Activated CD8-positive, alpha-beta T cell treated with anti-CD3 and anti-CD28 coated beads for 36 hours (primary cell): ENCODE data around the gene TRAPPC2L. TPM values are rescaled to one million over a fixed set of nuclear protein-coding genes. Genes with fewer than 3 reads are reported as not detected.
A peak's percentile ranks its signal among the peaks of the same experiment; 100 is the strongest.

ENCODE experiments used
- ATAC-seq: fragments of 200-7000 bp; cut with Tn5 transposase; one replicate; pipeline ENCODE4 v1.10.0; 2021; ENCODE audit warnings: mild to moderate bottlenecking, moderate library complexity
- CTCF ChIA-PET: fragments of 350-600 bp; sonication (Branson Sonifier 250); formaldehyde crosslinking; loops from one replicate; lab custom pipeline; 2021; ENCODE audit warnings: antibody characterized with exemption; lab: Charles Lee
- POLR2A ChIA-PET: fragments of 350-600 bp; sonication (Branson Sonifier 250); formaldehyde crosslinking; loops from one replicate; lab custom pipeline; 2021; ENCODE audit warnings: antibody characterized with exemption; lab: Charles Lee
- DNase-seq: peaks from one replicate; pipeline ENCODE4 v3.0.0-alpha.2; 2020
- H3K27ac Mint-ChIP-seq: one replicate; pipeline ENCODE4 v1.8.0; 2021; ENCODE audit warnings: mild to moderate bottlenecking, mixed read lengths
- H3K27me3 Mint-ChIP-seq: one replicate; pipeline ENCODE4 v1.8.0; 2021; ENCODE audit warnings: mixed read lengths
- H3K36me3 Mint-ChIP-seq: one replicate; pipeline ENCODE4 v1.8.0; 2021; ENCODE audit warnings: low read depth, mixed read lengths
- H3K4me1 Mint-ChIP-seq: one replicate; pipeline ENCODE4 v1.8.0; 2021; ENCODE audit warnings: low read depth, mixed read lengths
- H3K4me3 Mint-ChIP-seq: one replicate; pipeline ENCODE4 v1.8.0; 2021; ENCODE audit warnings: mild to moderate bottlenecking, moderate library complexity, mixed read lengths
- H3K9me3 Mint-ChIP-seq: one replicate; pipeline ENCODE4 v1.8.0; 2021; ENCODE audit warnings: mixed read lengths
- CTCF ChIP-seq: fragments of 200-600 bp; IDR thresholded peaks from one replicate; pipeline ENCODE4 v1.8.0; 2022; ENCODE audit warnings: antibody characterized with exemption, mild to moderate bottlenecking
- intact Hi-C: fragments of 100-400 bp; cut with micrococcal nuclease; formaldehyde crosslinking; loops from one replicate; pipeline ENCODE4 v1.10.0; 2022
- total RNA-seq, 2 experiments: library from RNA; stranded (reverse); gene quantifications; one replicate each; pipeline ENCODE4 v1.2.3, GENCODE V29; 2021

Gene TRAPPC2L
- total RNA-seq, 2 experiments from 2014 or later = 56.4 to 61.9 TPM

- Mint-ChIP-seq H3K4me1 (no peaks in the 10 kb centered on the region), H3K4me3 (no peak overlapping the region), H3K9me3 (no peaks in the 10 kb centered on the region), H3K27me3 (no peaks in the 10 kb centered on the region), H3K36me3 (peaks cover 2% of the 10 kb centered on the region), H3K27ac (no peak overlapping the region)
- intact Hi-C loops = loop anchor here (10.0 kb wide), 1 partner anchor 346 kb away; the partner anchor contains the start of gene CDH15
- no peak for ATAC-seq
- TF ChIP-seq CTCF = no peak
- ChIA-PET POLR2A (no interaction called here), CTCF (no interaction called here)
- DNase-seq = no peak
Measured at GRCh38 chr16:88828711-88829110, 28.2 kb upstream of the TRAPPC2L start.

GRCh38 chr16:88830258-88830657, 26.7 kb upstream of the TRAPPC2L start:
- no peaks in the 10 kb centered on the region for H3K4me1 Mint-ChIP-seq
- ChIA-PET POLR2A (no interaction called here), CTCF (no interaction called here)
- DNase-seq (no peak), ATAC-seq (no peak)
- peaks cover 2% of the 10 kb centered on the region for H3K36me3 Mint-ChIP-seq
- no peak overlapping the region for H3K27ac Mint-ChIP-seq
- H3K9me3 Mint-ChIP-seq = no peaks in the 10 kb centered on the region
- no peaks in the 10 kb centered on the region for H3K27me3 Mint-ChIP-seq
- H3K4me3 Mint-ChIP-seq = no peak overlapping the region
- intact Hi-C loops = no loop called here
- TF ChIP-seq CTCF = no peak

- Mint-ChIP-seq H3K27ac (no peak overlapping the region), H3K27me3 (no peaks in the 10 kb centered on the region), H3K9me3 (no peaks in the 10 kb centered on the region), H3K4me1 (no peaks in the 10 kb centered on the region), H3K4me3 (no peak overlapping the region), H3K36me3 (peaks cover 2% of the 10 kb centered on the region)
- ChIA-PET CTCF (no interaction called here), POLR2A (no interaction called here)
- intact Hi-C loops = no loop called here
- no peak for TF ChIP-seq CTCF
- DNase-seq (no peak), ATAC-seq (no peak)
Measured at GRCh38 chr16:88830783-88831182, 26.1 kb upstream of the TRAPPC2L start.

- Mint-ChIP-seq H3K4me1 (no peaks in the 10 kb centered on the region), H3K36me3 (peaks cover 2% of the 10 kb centered on the region), H3K27me3 (no peaks in the 10 kb centered on the region), H3K4me3 (no peak overlapping the region), H3K9me3 (no peaks in the 10 kb centered on the region), H3K27ac (no peak overlapping the region)
- no peak for DNase-seq
- intact Hi-C loops = no loop called here
- ChIA-PET CTCF (no interaction called here), POLR2A (no interaction called here)
- peak; percentile 10 for ATAC-seq
- no peak for TF ChIP-seq CTCF
Measured at GRCh38 chr16:88831838-88832237, 25.1 kb upstream of the TRAPPC2L start.

- no peak for ATAC-seq
- ChIA-PET CTCF (no interaction called here), POLR2A (no interaction called here)
- peaks cover 2% of the 10 kb centered on the region for H3K36me3 Mint-ChIP-seq
- H3K9me3 Mint-ChIP-seq = no peaks in the 10 kb centered on the region
- no peaks in the 10 kb centered on the region for H3K27me3 Mint-ChIP-seq
- no peaks in the 10 kb centered on the region for H3K4me1 Mint-ChIP-seq
- H3K27ac Mint-ChIP-seq = no peak overlapping the region
- no peak for DNase-seq
- TF ChIP-seq CTCF = no peak
- H3K4me3 Mint-ChIP-seq = no peak overlapping the region
- intact Hi-C loops = no loop called here
Measured at GRCh38 chr16:88833086-88833485, 23.8 kb upstream of the TRAPPC2L start.
